HepG2 (cell line): ENCODE data around the gene DPH2. TPM values are rescaled to one million over a fixed set of nuclear protein-coding genes. Genes with fewer than 3 reads are reported as not detected.

Source experiments
- AGO2 ChIP-seq: fragments of 200-400 bp; formaldehyde crosslinking; optimal IDR thresholded peaks from 2 replicates; pipeline ENCODE3; 2017; ENCODE audit warnings: mild to moderate bottlenecking, low read depth, low read length, moderate library complexity
- CBFB ChIP-seq: sonication (generic); formaldehyde crosslinking; IDR thresholded peaks from 2 replicates; pipeline ENCODE4 v1.4.0; 2020; ENCODE audit warnings: missing genetic modification reagents
- ELF1 ChIP-seq: sonication (generic); formaldehyde crosslinking; IDR thresholded peaks from 2 replicates; pipeline ENCODE4 v1.4.0; 2020; ENCODE audit warnings: missing genetic modification reagents
- FOXK1 ChIP-seq: sonication (generic); formaldehyde crosslinking; IDR thresholded peaks from 2 replicates; pipeline ENCODE4 v1.4.0; 2020; ENCODE audit warnings: low read depth, missing genetic modification reagents, borderline replicate concordance
- HOXA3 ChIP-seq: sonication (generic); formaldehyde crosslinking; IDR thresholded peaks from 2 replicates; pipeline ENCODE4 v1.5.0; 2020; ENCODE audit warnings: missing genetic modification reagents
- HOXD1 ChIP-seq: sonication (generic); formaldehyde crosslinking; IDR thresholded peaks from 2 replicates; pipeline ENCODE4 v1.5.0; 2020; ENCODE audit warnings: missing genetic modification reagents
- ISL2 ChIP-seq: sonication (generic); formaldehyde crosslinking; IDR thresholded peaks from 2 replicates; pipeline ENCODE4 v1.5.0; 2020; ENCODE audit warnings: missing genetic modification reagents
- KAT8 ChIP-seq: IDR thresholded peaks from 2 replicates; pipeline ENCODE4 v1.6.1; 2016; ENCODE audit warnings: missing genetic modification reagents, missing compliant biosample characterization
- MAZ ChIP-seq, 2 experiments: sonication (generic) in 1 of 2; formaldehyde crosslinking in 1 of 2; IDR thresholded peaks; 2 replicates each; pipeline versions ENCODE4 v1.5.0 to v1.6.1; 2012 to 2020; ENCODE audit warnings: low read depth in 2 of 2, mild to moderate bottlenecking in 2 of 2, borderline replicate concordance in 1 of 2, improper control_type of control experiment in 1 of 2, low read length in 1 of 2, missing genetic modification reagents in 1 of 2, moderate library complexity in 1 of 2
- MTF2 ChIP-seq: sonication (generic); formaldehyde crosslinking; IDR thresholded peaks from 2 replicates; pipeline ENCODE4 v1.5.0; 2020; ENCODE audit warnings: missing genetic modification reagents, borderline replicate concordance
- NONO ChIP-seq, 2 experiments: fragments of 450-650 bp in 1 of 2; sonication (generic) in 1 of 2; formaldehyde crosslinking in 1 of 2; IDR thresholded peaks in 1 of 2; conservative IDR thresholded peaks in 1 of 2; 2 replicates each; pipeline versions ENCODE4 v1.6.1 to v1.8.0; 2017 to 2022; ENCODE audit warnings: mild to moderate bottlenecking in 1 of 2, missing genetic modification reagents in 1 of 2, moderate library complexity in 1 of 2
- PCBP1 ChIP-seq: fragments of 200-400 bp; formaldehyde crosslinking; IDR thresholded peaks from 2 replicates; pipeline ENCODE4 v1.6.1; 2017; ENCODE audit warnings: mild to moderate bottlenecking, low read depth, low read length, borderline replicate concordance
- PHF8 ChIP-seq: sonication (generic); formaldehyde crosslinking; IDR thresholded peaks from 2 replicates; pipeline ENCODE4 v1.5.0; 2020; ENCODE audit warnings: missing genetic modification reagents
- RCOR2 ChIP-seq: IDR thresholded peaks from 2 replicates; pipeline ENCODE4 v1.6.1; 2016; ENCODE audit warnings: missing biosample characterization, missing genetic modification reagents
- RERE ChIP-seq: IDR thresholded peaks from 2 replicates; pipeline ENCODE4 v1.6.1; 2016; ENCODE audit warnings: low read depth, missing genetic modification reagents, missing compliant biosample characterization
- SOX5 ChIP-seq: IDR thresholded peaks from 2 replicates; pipeline ENCODE4 v1.6.1; 2016; ENCODE audit warnings: borderline replicate concordance
- SOX6 ChIP-seq, 2 experiments: fragments of 450-650 bp in 1 of 2; sonication (generic) in 1 of 2; formaldehyde crosslinking in 1 of 2; IDR thresholded peaks; 2 replicates each; pipeline versions ENCODE4 v1.4.0 to v1.6.1; 2017 to 2020; ENCODE audit warnings: antibody characterized with exemption in 1 of 2, mild to moderate bottlenecking in 1 of 2, missing genetic modification reagents in 1 of 2
- THAP11 ChIP-seq: IDR thresholded peaks from 2 replicates; pipeline ENCODE4 v1.6.1; 2016; ENCODE audit warnings: missing biosample characterization, missing genetic modification reagents
- ZKSCAN8 ChIP-seq: IDR thresholded peaks from 2 replicates; pipeline ENCODE4 v1.6.1; 2016; ENCODE audit warnings: borderline replicate concordance, missing genetic modification reagents, missing compliant biosample characterization
- ZMAT5 ChIP-seq: sonication (generic); formaldehyde crosslinking; IDR thresholded peaks from 2 replicates; pipeline ENCODE4 v1.5.0; 2020; ENCODE audit warnings: mild to moderate bottlenecking, low read depth, missing genetic modification reagents, borderline replicate concordance
- ZNF121 ChIP-seq: sonication (generic); formaldehyde crosslinking; IDR thresholded peaks from 2 replicates; pipeline ENCODE4 v1.5.0; 2020; ENCODE audit warnings: mild to moderate bottlenecking, missing genetic modification reagents
- ZNF331 ChIP-seq: sonication (generic); formaldehyde crosslinking; IDR thresholded peaks from 2 replicates; pipeline ENCODE4 v1.4.0; 2020; ENCODE audit warnings: missing genetic modification reagents
- ZNF484 ChIP-seq: sonication (generic); formaldehyde crosslinking; IDR thresholded peaks from 2 replicates; pipeline ENCODE4 v1.5.1; 2020; ENCODE audit warnings: mild to moderate bottlenecking, low read depth, missing genetic modification reagents, borderline replicate concordance
- ZNF558 ChIP-seq: sonication (generic); formaldehyde crosslinking; IDR thresholded peaks from 2 replicates; pipeline ENCODE4 v1.9.0; 2022; ENCODE audit warnings: mild to moderate bottlenecking, missing genetic modification reagents, borderline replicate concordance
- polyA plus RNA-seq, 8 experiments: library from polyadenylated mRNA; depleted of rRNA in 3 of 8; stranded (reverse) in 7 of 8; unstranded in 1 of 8; fragments of >200 nt; fragmentation: Illumina TruSeq in 4 of 8; extraction: Trizol in 4 of 8; gene quantifications; 2 replicates each; pipeline versions ENCODE4 v1.2.1 to v1.2.3, GENCODE V29; 2011 to 2016; ENCODE audit warnings: low read depth in 4 of 8, missing spikeins in 1 of 8, mixed read lengths in 1 of 8; ENCODE audit not compliant: insufficient read depth in 1 of 8
- total RNA-seq, 5 experiments: library from RNA; depleted of rRNA; stranded (reverse); fragments of >200 nt; fragmentation: Illumina TruSeq; extraction: Trizol; gene quantifications; 2 replicates each; pipeline ENCODE4 v1.2.3, GENCODE V29; 2016; ENCODE audit warnings: low read depth in 1 of 5

The DPH2 gene
- total and polyA plus RNA-seq, 2 of the 13 experiments (the other 11 are each of a cell fraction or from before 2014, with no cell fraction given) = 32.2 to 38.3 TPM

GRCh38 chr1:43979528-43980254, 9.9 kb downstream of the DPH2 start (continued):
- TF ChIP-seq RERE (CRISPR knock-in tag) (no peak), THAP11 (CRISPR knock-in tag) (peak; percentile 71), FOXK1 (CRISPR knock-in tag) (0 out of 2 replicates have a peak, but pooled peaks have one; percentile 37), HOXA3 (no peak; the same call in 1 of the 2 replicates), AGO2 (peak; percentile 27), ZNF121 (no peak), ELF1 (CRISPR knock-in tag) (no peak), PHF8 (CRISPR knock-in tag) (peak; percentile 53), RCOR2 (CRISPR knock-in tag) (no peak), CBFB (no peak), ZNF484 (0 out of 2 replicates have a peak, but pooled peaks have one; percentile 74), ZNF558 (CRISPR knock-in tag) (peak; percentile 79; the same call in 1 of the 2 replicates), SOX6 (IDR thresholded peaks at IDR 0.05) (no peak), SOX6 (CRISPR knock-in tag; IDR thresholded peaks at IDR 0.05) (0 out of 2 replicates have a peak, but pooled peaks have one; percentile 16), MTF2 (no peak), HOXD1 (CRISPR knock-in tag) (no peak), SOX5 (CRISPR knock-in tag) (no peak), MAZ (IDR thresholded peaks at IDR 0.05; ENCODE audit: borderline replicate concordance, low read depth, low read length) (no peak), MAZ (CRISPR knock-in tag; IDR thresholded peaks at IDR 0.05; ENCODE audit: low read depth) (peak; percentile 57; the same call in 1 of the 2 replicates), ZNF331 (CRISPR knock-in tag) (0 out of 2 replicates have a peak, but pooled peaks have one; percentile 37), PCBP1 (no peak), NONO (IDR thresholded peaks at IDR 0.05) (no peak), NONO (CRISPR knock-in tag; conservative IDR thresholded peaks at IDR 0.05) (peak; percentile 51; the same call in 1 of the 2 replicates), KAT8 (0 out of 2 replicates have a peak, but pooled peaks have one; percentile 26), ZKSCAN8 (CRISPR knock-in tag) (no peak), ISL2 (no peak), ZMAT5 (CRISPR knock-in tag) (no peak)
